ENCODE data around the gene UACA.

- TF ChIP-seq, protein P1, sequence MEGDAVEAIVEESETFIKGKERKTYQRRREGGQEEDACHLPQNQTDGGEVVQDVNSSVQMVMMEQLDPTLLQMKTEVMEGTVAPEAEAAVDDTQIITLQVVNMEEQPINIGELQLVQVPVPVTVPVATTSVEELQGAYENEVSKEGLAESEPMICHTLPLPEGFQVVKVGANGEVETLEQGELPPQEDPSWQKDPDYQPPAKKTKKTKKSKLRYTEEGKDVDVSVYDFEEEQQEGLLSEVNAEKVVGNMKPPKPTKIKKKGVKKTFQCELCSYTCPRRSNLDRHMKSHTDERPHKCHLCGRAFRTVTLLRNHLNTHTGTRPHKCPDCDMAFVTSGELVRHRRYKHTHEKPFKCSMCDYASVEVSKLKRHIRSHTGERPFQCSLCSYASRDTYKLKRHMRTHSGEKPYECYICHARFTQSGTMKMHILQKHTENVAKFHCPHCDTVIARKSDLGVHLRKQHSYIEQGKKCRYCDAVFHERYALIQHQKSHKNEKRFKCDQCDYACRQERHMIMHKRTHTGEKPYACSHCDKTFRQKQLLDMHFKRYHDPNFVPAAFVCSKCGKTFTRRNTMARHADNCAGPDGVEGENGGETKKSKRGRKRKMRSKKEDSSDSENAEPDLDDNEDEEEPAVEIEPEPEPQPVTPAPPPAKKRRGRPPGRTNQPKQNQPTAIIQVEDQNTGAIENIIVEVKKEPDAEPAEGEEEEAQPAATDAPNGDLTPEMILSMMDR (conservative IDR thresholded peaks at IDR 0.05; ENCODE audit: low read length), result no peak
- no peak for TF ChIP-seq EZH2phosphoT487 (IDR thresholded peaks at IDR 0.05; ENCODE audit: borderline replicate concordance)
Observed at GRCh38 chr15:70714565-70714964, 48.8 kb downstream of the UACA start.
